Measurements from ENCODE around the gene MAP2K1. TPM values are rescaled to one million over a fixed set of nuclear protein-coding genes. Genes with fewer than 3 reads are reported as not detected.

Gene MAP2K1
- total and polyA plus RNA-seq, 8 donors = 46.3 to 60.4 (median 52.8) TPM

- no peak for ATAC-seq
- Histone ChIP-seq H3K36me3 (no peaks in the 10 kb centered on the region), H3K27me3 (no peaks in the 10 kb centered on the region), H3K4me3 (no peak overlapping the region), H3K4me1 (peaks cover 0 to 27% of the 10 kb centered on the region in 2 donors), H3K27ac (no peak overlapping the region), H3K9me3 (no peaks in the 10 kb centered on the region)
- DNase-seq = no peak
- no peak for TF ChIP-seq CTCF (IDR thresholded peaks at IDR 0.05)
- intact Hi-C loops (cut with DNase I) = loop anchor here in 1 of 2 donors (10.0 kb wide), 1 partner anchor 52 kb away; no protein-coding TSS in a partner anchor
Observed at GRCh38 chr15:66422347-66422746, 35.6 kb downstream of the MAP2K1 start.

GRCh38 chr15:66423149-66423548, 36.4 kb downstream of the MAP2K1 start:
- Histone ChIP-seq H3K27ac (no peak overlapping the region), H3K36me3 (no peaks in the 10 kb centered on the region), H3K4me3 (no peak overlapping the region), H3K27me3 (no peaks in the 10 kb centered on the region), H3K9me3 (no peaks in the 10 kb centered on the region), H3K4me1 (peaks cover 0 to 20% of the 10 kb centered on the region in 2 donors)
- ATAC-seq = no peak
- intact Hi-C loops (cut with DNase I) = loop anchor here in 1 of 2 donors (10.0 kb wide), 1 partner anchor 52 kb away; no protein-coding TSS in a partner anchor
- TF ChIP-seq CTCF (IDR thresholded peaks at IDR 0.05) = no peak
- DNase-seq = no peak

- H3K4me3 ChIP-seq = no peak overlapping the region
- DNase-seq (no peak), ATAC-seq (no peak)
- no peaks in the 10 kb centered on the region for H3K27me3 ChIP-seq
- no peaks in the 10 kb centered on the region for H3K9me3 ChIP-seq
- intact Hi-C loops (cut with DNase I) = loop anchor here in 1 of 2 donors (10.0 kb wide), 1 partner anchor 50 kb away; no protein-coding TSS in a partner anchor
- no peak overlapping the region for H3K27ac ChIP-seq
- H3K36me3 ChIP-seq = no peaks in the 10 kb centered on the region
- peaks cover 0 to 31% of the 10 kb centered on the region in 2 donors for H3K4me1 ChIP-seq
- TF ChIP-seq CTCF (IDR thresholded peaks at IDR 0.05) = no peak
Observed at GRCh38 chr15:66424963-66425612, 38.4 kb downstream of the MAP2K1 start.

GRCh38 chr15:66425837-66426236, 39.1 kb downstream of the MAP2K1 start:
- Histone ChIP-seq H3K27me3 (no peaks in the 10 kb centered on the region), H3K9me3 (no peaks in the 10 kb centered on the region), H3K4me3 (no peak overlapping the region), H3K27ac (no peak overlapping the region), H3K4me1 (peaks cover 0 to 31% of the 10 kb centered on the region in 2 donors), H3K36me3 (no peaks in the 10 kb centered on the region)
- ATAC-seq (no peak), DNase-seq (no peak)
- intact Hi-C loops (cut with DNase I) = loop anchor here in 1 of 2 donors (10.0 kb wide), 1 partner anchor 49 kb away; no protein-coding TSS in a partner anchor
- TF ChIP-seq CTCF (IDR thresholded peaks at IDR 0.05) = no peak

GRCh38 chr15:66429117-66429516, 42.4 kb downstream of the MAP2K1 start:
- DNase-seq = no peak
- no peaks in the 10 kb centered on the region for H3K27me3 ChIP-seq
- ATAC-seq = peak; percentile 53
- H3K4me1 ChIP-seq = peaks cover 0 to 36% of the 10 kb centered on the region in 2 donors
- TF ChIP-seq CTCF (IDR thresholded peaks at IDR 0.05) = no peak
- H3K9me3 ChIP-seq = no peaks in the 10 kb centered on the region
- intact Hi-C loops (cut with DNase I) = loop anchor here in 1 of 2 donors (10.0 kb wide), 1 partner anchor 46 kb away; no protein-coding TSS in a partner anchor
- H3K36me3 ChIP-seq = no peaks in the 10 kb centered on the region
- no peak overlapping the region for H3K27ac ChIP-seq
- H3K4me3 ChIP-seq = no peak overlapping the region

Data from left lung (tissue), 10 donors.